Liver (tissue), 9 donors: ENCODE results near the gene ISCA1. TPM values are rescaled to one million over a fixed set of nuclear protein-coding genes. Genes with fewer than 3 reads are reported as not detected.

Experiments used
- DNase-seq: peaks from one replicate; pipeline ENCODE4 v3.0.0-alpha.2; 2017; ENCODE audit warnings: low spot score
- H3K27ac ChIP-seq, 2 donors: one replicate each; pipeline ENCODE4 v1.7.0; 2013; ENCODE audit warnings: inconsistent platforms in 2 of 2, low read length in 2 of 2, control low read depth in 1 of 2, low read depth in 1 of 2, mild to moderate bottlenecking in 1 of 2
- H3K27me3 ChIP-seq, 4 donors: one replicate each; pipeline versions ENCODE4 v1.6.1 to v1.7.0; 2013; ENCODE audit warnings: low read length in 3 of 4, inconsistent platforms in 1 of 4, mild to moderate bottlenecking in 1 of 4, moderate library complexity in 1 of 4; ENCODE audit not compliant: control insufficient read depth in 4 of 4, insufficient read depth in 4 of 4
- H3K36me3 ChIP-seq, 4 donors: one replicate each; pipeline versions ENCODE4 v1.6.1 to v1.7.0; 2013; ENCODE audit warnings: low read length in 3 of 4, mild to moderate bottlenecking in 3 of 4, low read depth in 1 of 4, moderate library complexity in 1 of 4; ENCODE audit not compliant: control insufficient read depth in 4 of 4, insufficient read depth in 3 of 4
- H3K4me1 ChIP-seq, 4 donors: one replicate each; pipeline versions ENCODE4 v1.6.1 to v1.7.0; 2013; ENCODE audit warnings: low read length in 3 of 4, mild to moderate bottlenecking in 3 of 4, moderate library complexity in 1 of 4; ENCODE audit not compliant: control insufficient read depth in 4 of 4, insufficient read depth in 4 of 4
- H3K4me3 ChIP-seq, 3 donors: one replicate each; pipeline versions ENCODE4 v1.6.1 to v1.7.0; 2013; ENCODE audit warnings: low read length in 3 of 3, control low read depth in 1 of 3, low read depth in 1 of 3, mild to moderate bottlenecking in 1 of 3
- H3K9ac ChIP-seq, 2 donors: one replicate each; pipeline ENCODE4 v1.7.0; 2013; ENCODE audit warnings: low read length in 2 of 2, mild to moderate bottlenecking in 2 of 2, moderate library complexity in 2 of 2, control low read depth in 1 of 2, low read depth in 1 of 2
- H3K9me3 ChIP-seq, 4 donors: one replicate each; pipeline versions ENCODE4 v1.6.1 to v1.7.0; 2013; ENCODE audit warnings: low read length in 3 of 4; ENCODE audit not compliant: control insufficient read depth in 4 of 4
- ATF3 ChIP-seq: IDR thresholded peaks from 2 replicates; pipeline ENCODE4 v1.6.1; 2016; ENCODE audit warnings: antibody characterized with exemption
- CTCF ChIP-seq: fragments of 150-350 bp; IDR thresholded peaks from 2 replicates; pipeline ENCODE4 v1.5.1; 2017; ENCODE audit warnings: improper control_type of control experiment, low read depth, low read length; ENCODE audit not compliant: missing input control
- EGR1 ChIP-seq, 2 donors: IDR thresholded peaks; 2 replicates each; pipeline ENCODE4 v1.6.1; 2016 to 2018; ENCODE audit warnings: antibody characterized with exemption in 2 of 2, low read depth in 2 of 2
- FOXA1 ChIP-seq: IDR thresholded peaks from 2 replicates; pipeline ENCODE4 v1.6.1; 2016; ENCODE audit warnings: antibody characterized with exemption
- FOXA2 ChIP-seq: IDR thresholded peaks from 2 replicates; pipeline ENCODE4 v1.6.1; 2016; ENCODE audit warnings: antibody characterized with exemption
- GABPA ChIP-seq, 2 donors: IDR thresholded peaks in 1 of 2; conservative IDR thresholded peaks in 1 of 2; 2 replicates each; pipeline ENCODE4 v1.6.1; 2016; ENCODE audit warnings: antibody characterized with exemption in 2 of 2, mild to moderate bottlenecking in 1 of 2, moderate library complexity in 1 of 2
- HNF4A ChIP-seq, 2 donors: conservative IDR thresholded peaks; 2 replicates each; pipeline ENCODE4 v1.6.1; 2016; ENCODE audit warnings: antibody characterized with exemption in 2 of 2, mild to moderate bottlenecking in 2 of 2
- HNF4G ChIP-seq: IDR thresholded peaks from 2 replicates; pipeline ENCODE4 v1.6.1; 2016; ENCODE audit warnings: antibody characterized with exemption
- JUND ChIP-seq, 2 donors: IDR thresholded peaks; 2 replicates each; pipeline ENCODE4 v1.6.1; 2016; ENCODE audit warnings: antibody characterized with exemption in 2 of 2
- MAX ChIP-seq: IDR thresholded peaks from 2 replicates; pipeline ENCODE4 v1.6.1; 2016; ENCODE audit warnings: antibody characterized with exemption
- NR2F2 ChIP-seq: IDR thresholded peaks from 2 replicates; pipeline ENCODE4 v1.6.1; 2016; ENCODE audit warnings: antibody characterized with exemption
- RAD21 ChIP-seq, 2 donors: IDR thresholded peaks; 2 replicates each; pipeline ENCODE4 v1.6.1; 2016; ENCODE audit warnings: antibody characterized with exemption in 2 of 2, mild to moderate bottlenecking in 2 of 2
- REST ChIP-seq: IDR thresholded peaks from 2 replicates; pipeline ENCODE4 v1.6.1; 2016; ENCODE audit warnings: antibody characterized with exemption, mild to moderate bottlenecking
- RXRA ChIP-seq, 2 donors: IDR thresholded peaks; 2 replicates each; pipeline ENCODE4 v1.6.1; 2017 to 2018; ENCODE audit warnings: antibody characterized with exemption in 2 of 2, mild to moderate bottlenecking in 1 of 2
- SP1 ChIP-seq: IDR thresholded peaks from 2 replicates; pipeline ENCODE4 v1.6.1; 2018; ENCODE audit warnings: antibody characterized with exemption, mild to moderate bottlenecking
- TAF1 ChIP-seq: conservative IDR thresholded peaks from 2 replicates; pipeline ENCODE4 v1.6.1; 2016; ENCODE audit warnings: antibody characterized with exemption, mild to moderate bottlenecking
- YY1 ChIP-seq: IDR thresholded peaks from 2 replicates; pipeline ENCODE4 v1.6.1; 2016; ENCODE audit warnings: antibody characterized with exemption, mild to moderate bottlenecking
- ZBTB33 ChIP-seq: IDR thresholded peaks from 2 replicates; pipeline ENCODE4 v1.6.1; 2016; ENCODE audit warnings: antibody characterized with exemption
- WGBS: extraction: QIAGEN DNeasy Blood & Tissue Kit; methylation state at CpG from one replicate; pipeline ENCODE4 v1.1.7; 2013; 5-methylcytosine and 5-hydroxymethylcytosine counted together
- polyA plus RNA-seq, 2 donors: library from polyadenylated mRNA; stranded (reverse) in 1 of 2; unstranded in 1 of 2; fragments of 200-250 nt in 1 of 2; fragments of >200 nt in 1 of 2; fragmentation: Nextera tagmentation in 1 of 2; extraction: Ambion mirVana in 1 of 2; gene quantifications; one replicate each; pipeline versions ENCODE4 v1.2.1 to v1.2.3, GENCODE V29; 2013 to 2015
- total RNA-seq, 2 donors: library from RNA; depleted of rRNA; stranded (reverse); fragments of >200 nt; gene quantifications; one replicate each; pipeline ENCODE4 v1.2.3, GENCODE V29; 2014
- donor health status: healthy.
- donor health status: healthy.
- donor health status: healthy.
- donor health status: healthy.
- donor health status: healthy.

Gene ISCA1
- total and polyA plus RNA-seq, 4 donors = 26.6 to 43.2 (median 27.8) TPM

- no peaks in the 10 kb centered on the region for H3K27me3 ChIP-seq
- no peaks in the 10 kb centered on the region for H3K9me3 ChIP-seq
- no peaks in the 10 kb centered on the region for H3K4me1 ChIP-seq
- H3K27ac ChIP-seq = no peak overlapping the region
- no peak for DNase-seq
- H3K9ac ChIP-seq = no peak overlapping the region
- TF ChIP-seq SP1 (no peak), EGR1 (IDR thresholded peaks at IDR 0.05; ENCODE audit: low read depth in 2 of 2) (no peak), HNF4A (conservative IDR thresholded peaks at IDR 0.05) (no peak), RXRA (IDR thresholded peaks at IDR 0.05) (no peak), RAD21 (IDR thresholded peaks at IDR 0.05) (no peak), JUND (IDR thresholded peaks at IDR 0.05) (no peak), CTCF (no peak), FOXA2 (no peak), ZBTB33 (no peak), ATF3 (no peak), MAX (no peak), TAF1 (no peak), GABPA (IDR thresholded peaks at IDR 0.05 in 1 of 2, conservative IDR thresholded peaks at IDR 0.05 in 1 of 2) (no peak), NR2F2 (no peak), REST (no peak), FOXA1 (no peak), HNF4G (no peak), YY1 (no peak)
- H3K4me3 ChIP-seq = no peak overlapping the region
- H3K36me3 ChIP-seq = peaks cover 2 to 25% (median 20%) of the 10 kb centered on the region in 4 donors
- WGBS = 97% methylated on average over 4 of the region's 4 CpGs
Observed at GRCh38 chr9:86272221-86272620, 10.1 kb downstream of the ISCA1 start.
